Astrocyte (in vitro differentiated cells and primary cell): Measurements from ENCODE around the gene MEI4. TPM values are rescaled to one million over a fixed set of nuclear protein-coding genes. Genes with fewer than 3 reads are reported as not detected.

Source experiments
- DNase-seq: peaks from one replicate; pipeline ENCODE4 v3.0.0-alpha.2; 2010; ENCODE audit warnings: low read depth
- FAIRE-seq: peaks from 2 replicates; lab custom pipeline; 2011; peaks lifted over from hg19 to GRCh38; lab: Jason Lieb, UNC
- H2AFZ ChIP-seq: 2 replicates; pipeline ENCODE4 v1.6.0; 2012; ENCODE audit warnings: low read depth, low read length, inconsistent platforms
- H3K27ac ChIP-seq: 2 replicates; pipeline ENCODE4 v1.5.1; 2011; ENCODE audit warnings: low read depth, low read length, inconsistent platforms
- H3K27me3 ChIP-seq: 2 replicates; pipeline ENCODE4 v1.6.0; 2011; ENCODE audit warnings: low read length, inconsistent platforms; ENCODE audit not compliant: insufficient read depth
- H3K36me3 ChIP-seq: 2 replicates; pipeline ENCODE4 v1.5.1; 2011; ENCODE audit warnings: low read length, inconsistent platforms; ENCODE audit not compliant: insufficient read depth
- H3K4me1 ChIP-seq: 2 replicates; pipeline ENCODE4 v1.5.1; 2011; ENCODE audit warnings: low read length, inconsistent platforms; ENCODE audit not compliant: insufficient read depth
- H3K4me2 ChIP-seq: 2 replicates; pipeline ENCODE4 v1.6.0; 2012; ENCODE audit warnings: low read length, inconsistent platforms
- H3K4me3 ChIP-seq: 2 replicates; pipeline ENCODE4 v1.5.1; 2011; ENCODE audit warnings: low read depth, mild to moderate bottlenecking, low read length, inconsistent platforms; ENCODE audit not compliant: insufficient read depth
- H3K79me2 ChIP-seq: 2 replicates; pipeline ENCODE4 v1.6.0; 2012; ENCODE audit warnings: mild to moderate bottlenecking, low read length, inconsistent platforms; ENCODE audit not compliant: insufficient read depth
- H3K9ac ChIP-seq: 2 replicates; pipeline ENCODE4 v1.6.0; 2012; ENCODE audit warnings: mild to moderate bottlenecking, low read length, inconsistent platforms
- H3K9me3 ChIP-seq: 2 replicates; pipeline ENCODE4 v1.5.1; 2012; ENCODE audit warnings: low read depth, mild to moderate bottlenecking, low read length, inconsistent platforms; ENCODE audit not compliant: insufficient read depth
- H4K20me1 ChIP-seq: 2 replicates; pipeline ENCODE4 v1.6.0; 2012; ENCODE audit warnings: low read length, inconsistent platforms; ENCODE audit not compliant: insufficient read depth
- H3K27ac Mint-ChIP-seq: one replicate; pipeline ENCODE4 v1.8.0; 2021; ENCODE audit warnings: mild to moderate bottlenecking, mixed read lengths; ENCODE audit not compliant: unreplicated experiment
- H3K27me3 Mint-ChIP-seq: one replicate; pipeline ENCODE4 v1.8.0; 2021; ENCODE audit warnings: low read depth, mixed read lengths; ENCODE audit not compliant: unreplicated experiment
- H3K36me3 Mint-ChIP-seq: one replicate; pipeline ENCODE4 v1.8.0; 2021; ENCODE audit warnings: low read depth, mixed read lengths; ENCODE audit not compliant: unreplicated experiment
- H3K4me1 Mint-ChIP-seq: one replicate; pipeline ENCODE4 v1.8.0; 2021; ENCODE audit warnings: low read depth, mixed read lengths; ENCODE audit not compliant: unreplicated experiment
- H3K4me3 Mint-ChIP-seq: one replicate; pipeline ENCODE4 v1.8.0; 2021; ENCODE audit warnings: mild to moderate bottlenecking, moderate library complexity, mixed read lengths; ENCODE audit not compliant: unreplicated experiment
- H3K9me3 Mint-ChIP-seq: one replicate; pipeline ENCODE4 v1.8.0; 2021; ENCODE audit warnings: mild to moderate bottlenecking, mixed read lengths; ENCODE audit not compliant: unreplicated experiment
- EZH2 ChIP-seq: IDR thresholded peaks from 2 replicates; pipeline ENCODE4 v1.6.1; 2012; ENCODE audit warnings: mild to moderate bottlenecking, low read length, inconsistent platforms; ENCODE audit not compliant: insufficient read depth
- total RNA-seq: library from RNA; stranded (reverse); gene quantifications from 2 replicates; pipeline ENCODE4 v1.2.1, GENCODE V29; 2021
- TF ChIP-seq, protein P1 (sequence below): IDR thresholded peaks from 2 replicates; pipeline ENCODE4 v1.5.1; 2011; ENCODE audit warnings: low read depth, mild to moderate bottlenecking, inconsistent platforms, low read length, moderate library complexity; ENCODE audit not compliant: insufficient read depth

Gene MEI4
- total RNA-seq, 1 donor from 2014 or later, result 0.54 TPM

DNA sequence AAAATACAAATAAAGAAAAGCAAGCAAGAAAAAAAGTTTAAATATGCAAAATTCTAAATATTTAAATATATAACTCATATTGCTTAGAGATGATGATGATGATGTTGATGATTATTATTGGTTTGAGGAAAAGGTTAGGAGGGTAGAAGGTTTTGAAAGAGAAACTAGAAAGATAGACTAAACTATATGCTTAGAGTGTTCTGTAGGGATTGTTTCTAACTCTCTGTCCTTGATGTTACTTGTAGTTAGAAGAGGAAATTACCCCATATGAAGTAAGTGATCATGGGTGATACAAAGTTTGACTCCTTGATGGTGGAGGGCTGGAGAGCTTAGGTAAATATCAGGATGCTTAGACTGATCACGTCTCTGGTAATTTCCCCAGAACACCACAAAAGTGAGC lies 159.5 kb downstream of the MEI4 start:
- H3K27me3 Mint-ChIP-seq, result no peaks in the 10 kb centered on the region
- Histone ChIP-seq H3K36me3 (no peaks in the 10 kb centered on the region), H3K4me2 (no peak overlapping the region), H3K4me1 (no peaks in the 10 kb centered on the region), H3K9me3 (no peaks in the 10 kb centered on the region), H3K27me3 (no peaks in the 10 kb centered on the region), H3K4me3 (no peak overlapping the region), H3K27ac (no peak overlapping the region), H3K9ac (no peak overlapping the region), H4K20me1 (no peaks in the 10 kb centered on the region), H2AFZ (no peak overlapping the region), H3K79me2 (no peaks in the 10 kb centered on the region)
- no peaks in the 10 kb centered on the region for H3K4me1 Mint-ChIP-seq
- FAIRE-seq (no peak), DNase-seq (no peak)
- H3K27ac Mint-ChIP-seq, result no peak overlapping the region
- H3K36me3 Mint-ChIP-seq, result no peaks in the 10 kb centered on the region
- no peak for TF ChIP-seq EZH2
- TF ChIP-seq, protein P1, sequence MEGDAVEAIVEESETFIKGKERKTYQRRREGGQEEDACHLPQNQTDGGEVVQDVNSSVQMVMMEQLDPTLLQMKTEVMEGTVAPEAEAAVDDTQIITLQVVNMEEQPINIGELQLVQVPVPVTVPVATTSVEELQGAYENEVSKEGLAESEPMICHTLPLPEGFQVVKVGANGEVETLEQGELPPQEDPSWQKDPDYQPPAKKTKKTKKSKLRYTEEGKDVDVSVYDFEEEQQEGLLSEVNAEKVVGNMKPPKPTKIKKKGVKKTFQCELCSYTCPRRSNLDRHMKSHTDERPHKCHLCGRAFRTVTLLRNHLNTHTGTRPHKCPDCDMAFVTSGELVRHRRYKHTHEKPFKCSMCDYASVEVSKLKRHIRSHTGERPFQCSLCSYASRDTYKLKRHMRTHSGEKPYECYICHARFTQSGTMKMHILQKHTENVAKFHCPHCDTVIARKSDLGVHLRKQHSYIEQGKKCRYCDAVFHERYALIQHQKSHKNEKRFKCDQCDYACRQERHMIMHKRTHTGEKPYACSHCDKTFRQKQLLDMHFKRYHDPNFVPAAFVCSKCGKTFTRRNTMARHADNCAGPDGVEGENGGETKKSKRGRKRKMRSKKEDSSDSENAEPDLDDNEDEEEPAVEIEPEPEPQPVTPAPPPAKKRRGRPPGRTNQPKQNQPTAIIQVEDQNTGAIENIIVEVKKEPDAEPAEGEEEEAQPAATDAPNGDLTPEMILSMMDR, result no peak
- no peak overlapping the region for H3K4me3 Mint-ChIP-seq
- no peaks in the 10 kb centered on the region for H3K9me3 Mint-ChIP-seq

DNA sequence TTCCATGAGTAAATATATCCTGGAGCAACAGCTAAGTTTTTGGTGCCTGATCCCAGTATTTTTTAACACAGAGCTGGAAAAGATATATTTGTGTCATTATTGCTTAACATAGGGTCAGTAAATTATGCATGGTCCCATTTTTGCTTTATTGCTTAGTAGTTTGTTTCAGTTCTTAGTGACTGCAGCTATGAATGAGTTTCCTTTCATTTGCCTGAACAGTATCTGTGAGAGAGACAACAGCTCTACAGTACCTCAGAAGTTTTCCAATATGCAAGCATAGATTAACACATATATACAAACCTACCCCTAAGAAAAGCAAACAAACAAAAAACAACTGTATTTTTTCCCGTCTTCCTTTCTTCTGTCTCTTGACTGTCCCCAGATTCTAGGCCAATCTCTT lies 160.3 kb downstream of the MEI4 start:
- H3K4me3 ChIP-seq, result no peak overlapping the region
- no peaks in the 10 kb centered on the region for H3K27me3 Mint-ChIP-seq
- H3K4me1 ChIP-seq, result no peaks in the 10 kb centered on the region
- TF ChIP-seq, protein P1, result no peak
- TF ChIP-seq EZH2, result no peak
- no peaks in the 10 kb centered on the region for H3K27me3 ChIP-seq
- no peaks in the 10 kb centered on the region for H3K36me3 ChIP-seq
- no peak overlapping the region for H3K4me3 Mint-ChIP-seq
- H3K36me3 Mint-ChIP-seq, result no peaks in the 10 kb centered on the region
- H3K4me2 ChIP-seq, result no peak overlapping the region
- DNase-seq (no peak), FAIRE-seq (no peak)
- H4K20me1 ChIP-seq, result no peaks in the 10 kb centered on the region
- no peak overlapping the region for H3K27ac Mint-ChIP-seq
- H3K9me3 Mint-ChIP-seq, result no peaks in the 10 kb centered on the region
- H3K27ac ChIP-seq, result no peak overlapping the region
- no peaks in the 10 kb centered on the region for H3K4me1 Mint-ChIP-seq
- H3K79me2 ChIP-seq, result no peaks in the 10 kb centered on the region
- H2AFZ ChIP-seq, result no peak overlapping the region
- H3K9ac ChIP-seq, result no peak overlapping the region
- no peaks in the 10 kb centered on the region for H3K9me3 ChIP-seq

DNA sequence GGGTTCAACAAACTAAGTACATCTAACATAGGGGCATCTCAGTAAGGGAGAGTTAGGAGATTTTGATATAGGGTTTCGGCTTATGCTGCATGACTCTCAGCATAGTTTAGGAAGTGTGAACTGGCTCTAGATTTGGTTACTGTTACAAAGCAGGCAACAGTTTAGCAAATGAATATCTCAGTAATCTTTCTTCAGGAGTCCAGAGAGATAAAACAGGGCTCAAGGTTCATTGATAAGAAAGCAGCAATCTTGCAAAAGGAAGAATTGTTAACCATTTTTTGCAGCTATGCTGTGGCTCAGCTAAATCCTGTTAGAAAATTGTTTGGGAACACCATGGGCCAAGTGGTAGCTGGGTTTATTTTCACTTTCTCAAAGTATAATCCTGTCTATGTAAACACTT lies 161.3 kb downstream of the MEI4 start:
- no peaks in the 10 kb centered on the region for H3K9me3 ChIP-seq
- no peaks in the 10 kb centered on the region for H3K4me1 ChIP-seq
- no peaks in the 10 kb centered on the region for H3K36me3 ChIP-seq
- H3K4me2 ChIP-seq, result no peak overlapping the region
- H4K20me1 ChIP-seq, result no peaks in the 10 kb centered on the region
- H3K9me3 Mint-ChIP-seq, result no peaks in the 10 kb centered on the region
- H3K27ac ChIP-seq, result no peak overlapping the region
- TF ChIP-seq, protein P1, result no peak
- no peak for TF ChIP-seq EZH2
- no peak overlapping the region for H3K4me3 ChIP-seq
- no peaks in the 10 kb centered on the region for H3K79me2 ChIP-seq
- H3K4me1 Mint-ChIP-seq, result no peaks in the 10 kb centered on the region
- no peaks in the 10 kb centered on the region for H3K27me3 ChIP-seq
- no peak overlapping the region for H3K9ac ChIP-seq
- H3K27me3 Mint-ChIP-seq, result no peaks in the 10 kb centered on the region
- H3K36me3 Mint-ChIP-seq, result no peaks in the 10 kb centered on the region
- H3K4me3 Mint-ChIP-seq, result no peak overlapping the region
- DNase-seq (no peak), FAIRE-seq (no peak)
- H2AFZ ChIP-seq, result no peak overlapping the region
- H3K27ac Mint-ChIP-seq, result no peak overlapping the region
